GM19455 (cell line): Measurements from ENCODE around the gene IGSF3.

Experiments
- ATAC-seq: cut with Tn5 transposase; IDR thresholded peaks from one replicate; pipeline ENCODE4 v1.9.1; 2021; ENCODE audit not compliant: unreplicated experiment

Gene IGSF3

DNA sequence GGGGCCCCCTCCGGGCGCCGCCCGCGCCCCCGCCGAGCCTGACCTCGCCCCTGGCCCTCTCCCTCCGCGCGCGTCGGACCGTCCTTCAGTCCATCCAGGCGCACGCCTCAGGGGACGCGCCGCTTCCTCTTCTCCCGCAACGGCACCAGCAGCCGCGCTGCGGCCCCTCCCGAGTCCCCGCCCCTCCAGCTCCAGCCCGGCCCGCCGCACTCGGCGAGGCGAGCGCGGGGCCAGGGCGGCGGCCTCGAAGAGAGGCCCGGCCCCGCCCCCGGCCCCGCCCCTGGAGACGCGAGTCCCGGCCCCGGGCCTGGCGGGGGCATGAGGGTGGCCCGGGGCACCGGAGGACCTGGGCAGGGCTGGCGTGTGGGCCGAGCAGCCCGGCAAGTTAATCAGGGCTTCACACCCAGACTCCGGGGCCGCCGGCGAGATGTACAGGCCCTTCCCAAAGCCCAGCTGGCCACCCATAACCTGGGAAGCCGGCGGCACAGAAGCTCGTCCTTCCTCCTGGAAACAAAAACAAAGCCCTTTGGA, at the start of gene IGSF3:
Gene IGSF3 (minus strand): TSS at position 159 of the 531 bp plus-strand sequence. CDS start 1,407 bp downstream, outside the sequence.
- ATAC-seq = no peak

DNA sequence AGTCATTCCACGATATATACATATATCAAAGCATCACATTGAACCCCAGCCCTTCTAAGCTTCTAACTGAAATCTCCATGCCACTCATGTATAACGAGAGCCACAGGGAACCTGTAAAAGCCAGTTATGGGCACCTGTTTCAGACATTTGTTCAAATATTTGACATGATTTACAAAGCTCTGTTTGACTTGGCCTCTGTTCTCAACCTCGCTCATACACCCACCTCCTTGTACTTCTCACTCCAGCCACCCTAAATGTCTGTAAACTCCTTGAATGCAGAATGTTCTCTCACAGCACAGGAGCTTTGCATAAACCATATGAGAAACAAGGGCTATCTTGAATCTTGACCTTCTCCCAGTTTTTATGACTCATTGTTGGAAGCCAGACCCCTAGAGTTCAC, 49.8 kb upstream of the IGSF3 start:
- ATAC-seq = no peak

DNA sequence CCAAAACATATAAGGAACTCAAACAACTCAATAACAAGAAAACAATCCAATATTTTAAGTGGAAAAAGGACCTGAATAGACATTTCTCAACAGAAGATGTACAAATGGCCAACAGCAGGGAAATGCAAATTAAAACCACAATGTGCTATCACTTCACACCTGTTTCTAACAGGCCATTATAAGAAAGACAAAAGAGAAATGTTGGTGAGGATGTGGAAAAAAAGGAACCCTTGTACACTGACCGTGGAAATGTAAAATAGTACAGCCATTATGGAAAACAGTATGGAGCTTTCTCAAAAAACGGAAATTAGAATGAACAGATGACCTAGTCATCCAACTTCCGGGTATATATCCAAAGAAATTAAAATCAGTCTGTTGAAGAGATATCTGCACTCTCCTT, 48.9 kb upstream of the IGSF3 start:
- ATAC-seq = no peak

DNA sequence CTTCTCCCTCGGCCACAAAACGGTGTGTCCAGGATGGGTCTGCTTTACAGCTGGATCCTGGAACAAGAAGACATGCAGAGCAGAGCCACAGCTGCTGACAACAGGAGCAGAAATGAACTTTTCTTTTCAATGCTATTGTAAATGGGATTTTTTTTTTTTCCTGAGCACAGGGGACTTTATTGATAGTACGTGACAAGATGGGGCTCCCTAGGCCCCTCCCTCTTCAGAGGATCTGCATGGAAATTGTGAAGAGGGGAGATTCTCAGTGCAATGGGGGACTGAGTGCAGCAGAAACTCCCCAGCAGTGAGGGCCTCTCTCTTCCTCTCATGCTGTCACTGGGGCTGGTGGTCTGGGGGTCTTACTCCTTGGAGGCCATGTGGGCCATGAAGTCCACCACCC, 45.9 kb upstream of the IGSF3 start:
- ATAC-seq = no peak

DNA sequence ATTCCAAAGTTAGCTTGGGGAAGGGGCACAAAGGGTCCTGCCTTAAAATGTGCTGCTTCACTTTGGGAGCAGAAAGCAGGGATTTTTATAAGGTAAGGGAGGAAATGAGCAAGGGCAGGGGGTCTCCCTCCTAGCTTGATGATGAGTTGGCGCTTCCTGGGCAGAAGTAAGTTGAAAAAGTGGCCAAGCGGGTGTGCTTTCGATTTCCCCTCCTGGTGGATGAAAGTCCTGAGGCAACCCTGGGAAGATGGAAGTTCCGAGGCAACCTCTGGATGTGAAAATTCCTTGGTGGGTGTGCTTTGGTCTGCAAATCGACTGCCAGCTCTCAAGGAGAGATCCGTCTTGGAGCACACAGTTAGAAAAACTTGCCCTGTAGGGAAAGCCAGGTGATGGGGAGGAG, 45.0 kb upstream of the IGSF3 start:
- no peak for ATAC-seq

DNA sequence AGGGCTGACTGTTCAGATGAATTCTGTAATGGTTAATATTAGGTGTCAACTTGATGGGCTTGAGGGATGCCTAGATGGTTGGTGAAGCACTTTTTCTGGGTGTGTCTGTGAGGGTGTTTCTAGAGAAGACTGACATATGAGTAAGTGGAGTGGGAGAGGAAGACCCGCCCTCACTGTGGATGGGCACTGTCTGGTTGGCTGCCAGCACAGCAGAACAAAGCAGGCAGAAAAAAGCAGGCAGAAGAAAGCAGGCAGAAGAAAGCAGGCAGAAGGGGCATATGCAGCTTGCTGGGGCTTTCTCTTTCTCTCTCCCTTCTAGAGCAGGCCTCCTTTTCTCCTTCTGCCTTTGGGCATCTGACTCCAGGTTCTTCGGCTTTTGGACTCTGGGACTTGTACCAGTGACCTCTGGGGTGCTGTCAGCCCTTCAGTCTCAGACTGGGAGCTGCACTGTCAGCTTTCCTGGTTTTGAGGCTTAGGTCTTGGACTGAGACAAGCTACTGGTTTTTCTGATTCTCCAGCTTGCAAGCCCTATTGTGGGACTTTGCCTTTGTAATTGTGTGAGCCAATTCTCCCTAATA, 43.8 kb upstream of the IGSF3 start:
- ATAC-seq = no peak

DNA sequence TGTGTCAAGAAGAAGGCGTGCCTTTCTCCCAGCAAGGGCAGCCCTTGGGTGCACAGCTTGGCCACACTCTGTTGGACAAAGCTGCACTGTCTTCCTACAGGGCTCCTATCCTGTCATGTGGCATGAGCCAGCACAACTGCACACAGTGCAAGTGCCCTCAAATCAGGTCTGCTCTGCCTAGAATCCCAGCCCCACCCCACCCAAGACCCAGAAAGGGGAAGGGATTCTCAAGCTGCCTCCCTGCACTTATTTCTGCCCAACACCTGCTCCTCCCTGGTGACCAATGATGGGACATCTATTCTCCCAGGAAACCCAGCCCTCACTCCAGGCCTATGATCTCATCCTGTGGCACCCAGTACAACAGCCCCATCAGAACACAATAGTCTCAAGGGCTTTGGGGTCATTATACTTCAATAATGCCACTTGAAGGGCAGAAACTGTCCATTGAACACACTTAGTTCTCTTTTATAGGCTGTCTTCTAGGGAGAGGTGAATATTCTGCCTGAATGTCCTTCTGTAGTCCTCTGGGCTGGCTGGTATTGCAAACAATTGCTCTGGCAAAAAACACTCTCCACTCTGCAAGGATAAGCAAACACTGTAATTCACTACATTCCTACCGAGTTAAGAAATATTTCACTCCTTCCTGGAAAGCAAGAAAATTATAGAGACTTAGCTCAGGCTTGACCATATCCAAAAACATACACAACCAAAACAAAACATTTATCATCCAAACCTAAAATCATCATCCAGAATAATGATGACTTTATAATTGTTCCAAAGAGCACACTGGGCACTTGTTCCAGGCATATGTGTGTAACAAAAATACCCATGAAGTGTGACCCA, 43.1 kb upstream of the IGSF3 start:
- no peak for ATAC-seq

GRCh38 chr1:116709666-116710167, 42.2 kb upstream of the IGSF3 start:
- no peak for ATAC-seq

DNA sequence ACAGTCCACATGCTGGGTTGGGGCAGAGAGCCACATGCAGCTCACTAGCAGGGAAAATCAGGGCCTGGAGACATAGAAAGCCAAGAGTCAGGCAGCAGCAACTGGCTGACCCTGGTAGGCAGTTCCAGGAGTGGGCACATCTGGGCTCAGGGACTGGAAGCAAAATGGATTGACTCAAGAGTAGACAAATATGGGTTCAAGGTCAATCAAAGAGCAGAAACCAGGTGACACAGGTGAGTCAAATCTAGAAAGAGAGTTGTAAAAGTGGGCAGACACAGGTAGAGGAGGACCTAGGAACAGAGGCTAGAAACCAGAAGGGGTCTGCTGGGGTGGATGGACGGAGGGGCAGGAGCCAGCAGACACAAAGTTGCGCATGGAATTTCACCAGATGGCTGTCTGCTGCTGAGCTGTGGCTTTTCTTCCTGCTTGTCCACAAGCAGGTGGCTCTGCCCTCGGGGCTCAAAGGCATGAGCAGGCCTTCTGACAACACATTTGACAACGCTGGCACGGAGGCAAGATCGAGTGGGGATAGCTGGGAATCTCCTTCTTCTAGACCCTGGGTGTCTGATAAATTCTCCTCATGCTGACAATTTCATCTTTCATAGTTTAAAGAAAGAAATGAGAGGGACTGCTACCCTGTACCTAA, 40.8 kb upstream of the IGSF3 start:
- ATAC-seq = no peak

DNA sequence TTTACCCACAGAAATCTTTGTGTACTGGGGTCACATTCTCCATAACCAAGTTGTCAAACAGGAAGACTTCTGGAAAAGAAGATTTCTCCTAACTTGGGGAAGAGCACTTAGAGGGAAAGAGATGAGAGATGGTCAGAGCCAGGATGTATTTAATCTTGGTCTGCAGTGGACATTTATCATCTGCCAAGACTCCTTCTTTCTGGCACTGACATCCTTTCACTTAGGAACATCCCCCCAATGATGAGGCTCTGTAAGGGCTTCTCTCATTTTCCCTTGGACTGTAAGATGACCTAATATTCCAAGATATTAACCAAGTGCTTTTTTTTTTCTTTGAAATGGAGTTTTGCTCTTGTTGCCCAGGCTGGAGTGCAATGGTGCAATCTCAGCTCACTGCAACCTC, 39.3 kb upstream of the IGSF3 start:
- ATAC-seq = no peak

DNA sequence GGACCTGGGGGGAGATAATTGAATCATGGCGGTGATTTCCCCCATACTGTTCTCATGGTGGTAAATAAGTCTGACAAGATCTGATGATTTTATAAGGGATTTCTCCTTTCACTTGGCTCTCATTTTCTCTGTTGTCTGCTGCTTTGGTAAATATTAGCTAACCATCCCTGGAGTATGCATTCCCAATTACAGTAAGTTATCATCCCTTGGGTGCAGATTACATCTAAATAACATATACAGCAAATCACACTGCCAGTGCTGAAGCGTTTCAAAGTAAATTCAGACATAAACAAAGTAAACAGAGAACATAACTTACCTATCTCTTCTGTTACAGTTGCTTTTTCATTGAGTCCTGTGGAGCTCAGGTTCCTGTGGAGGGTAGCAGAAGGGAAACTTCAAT, 38.6 kb upstream of the IGSF3 start:
- no peak for ATAC-seq

DNA sequence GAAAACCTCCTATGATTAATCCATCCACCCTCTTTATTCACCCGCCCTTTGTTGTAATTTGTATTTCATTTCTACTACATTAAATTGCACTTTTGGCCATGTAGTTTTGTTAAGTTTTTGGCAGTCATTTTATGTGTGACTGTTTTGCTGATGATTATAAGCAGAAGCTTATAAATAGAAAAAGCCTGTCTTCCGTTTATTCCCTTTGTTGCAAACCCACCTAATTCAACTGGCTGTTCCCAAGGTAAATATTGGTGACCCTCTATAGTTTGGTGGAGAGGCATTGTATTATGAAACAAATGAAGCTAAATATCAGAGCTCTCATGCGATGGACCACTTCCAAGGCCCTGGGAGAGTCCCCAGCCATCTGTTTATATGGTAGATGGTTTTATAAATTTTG, 36.7 kb upstream of the IGSF3 start:
- no peak for ATAC-seq

DNA sequence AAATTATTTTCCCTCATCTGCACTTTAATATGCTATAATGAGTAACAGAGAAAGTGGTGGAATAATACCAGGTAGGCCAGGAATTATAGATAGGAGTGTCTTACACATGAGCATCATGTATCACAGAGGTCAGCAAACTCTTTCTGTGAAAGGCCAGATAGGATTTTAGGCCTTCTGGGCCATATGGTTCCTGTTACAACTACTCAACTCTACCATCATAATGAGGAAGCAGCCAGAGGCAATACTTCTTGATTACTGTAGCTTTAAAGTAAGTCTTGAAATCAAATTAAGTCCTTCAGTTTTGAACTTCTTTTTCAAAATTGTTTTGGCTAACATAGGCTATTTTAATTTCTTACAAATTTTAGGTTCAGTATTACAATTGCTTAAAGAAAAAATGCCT, 32.1 kb upstream of the IGSF3 start:
- no peak for ATAC-seq

GRCh38 chr1:116698244-116698595, 30.7 kb upstream of the IGSF3 start:
- no peak for ATAC-seq

DNA sequence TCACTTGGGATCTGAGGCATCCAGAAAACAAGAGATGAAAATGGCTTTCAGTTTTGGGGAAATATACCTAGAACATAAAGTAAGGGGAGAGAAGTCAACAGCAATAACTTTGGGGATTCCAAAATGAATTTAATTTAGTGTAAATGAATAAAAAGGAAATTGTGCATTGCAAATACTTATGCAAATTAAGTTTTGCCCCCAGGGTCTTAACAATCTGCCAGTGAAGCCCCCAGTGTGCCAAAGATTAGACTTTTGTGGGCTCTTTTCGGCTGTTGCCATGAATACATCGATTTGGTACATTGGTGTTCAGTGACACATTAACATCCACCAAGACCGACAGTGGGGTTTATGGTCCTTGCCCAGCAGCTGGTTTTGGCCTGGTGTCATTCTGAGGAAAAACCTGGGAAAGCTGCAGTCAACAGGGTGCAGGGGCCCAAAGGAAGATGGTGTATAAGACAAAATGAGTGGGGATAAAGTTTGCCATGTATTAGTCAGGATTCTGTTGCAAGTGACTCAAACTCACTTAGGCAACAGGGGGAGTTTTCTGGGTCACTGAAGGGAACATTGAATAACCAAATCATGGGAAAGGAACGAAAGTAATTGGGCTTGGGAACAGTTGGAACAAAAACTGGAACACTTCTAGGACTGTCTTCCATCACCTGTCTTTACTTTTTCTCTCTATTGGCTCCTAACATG, 30.2 kb upstream of the IGSF3 start:
- ATAC-seq = no peak

DNA sequence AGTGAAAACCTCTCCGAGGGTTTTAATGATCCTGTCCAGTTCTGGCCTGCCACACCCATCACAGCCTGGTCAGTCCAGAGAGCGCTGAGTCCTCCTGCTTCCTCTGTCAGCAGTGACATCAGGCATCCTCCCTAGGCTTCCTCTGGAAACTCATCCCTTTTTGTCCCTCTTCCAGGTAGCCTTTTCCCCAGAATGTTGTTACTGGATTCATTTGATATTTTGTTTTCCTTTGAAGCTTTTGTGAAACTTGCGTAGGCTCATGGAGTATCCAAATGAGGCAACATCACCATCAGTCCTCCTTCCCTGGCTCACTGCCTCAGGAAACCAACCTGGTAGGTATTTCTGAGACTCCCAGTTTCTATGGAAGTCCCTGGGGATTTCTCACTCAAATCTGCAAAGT, 27.0 kb upstream of the IGSF3 start:
- ATAC-seq = no peak

DNA sequence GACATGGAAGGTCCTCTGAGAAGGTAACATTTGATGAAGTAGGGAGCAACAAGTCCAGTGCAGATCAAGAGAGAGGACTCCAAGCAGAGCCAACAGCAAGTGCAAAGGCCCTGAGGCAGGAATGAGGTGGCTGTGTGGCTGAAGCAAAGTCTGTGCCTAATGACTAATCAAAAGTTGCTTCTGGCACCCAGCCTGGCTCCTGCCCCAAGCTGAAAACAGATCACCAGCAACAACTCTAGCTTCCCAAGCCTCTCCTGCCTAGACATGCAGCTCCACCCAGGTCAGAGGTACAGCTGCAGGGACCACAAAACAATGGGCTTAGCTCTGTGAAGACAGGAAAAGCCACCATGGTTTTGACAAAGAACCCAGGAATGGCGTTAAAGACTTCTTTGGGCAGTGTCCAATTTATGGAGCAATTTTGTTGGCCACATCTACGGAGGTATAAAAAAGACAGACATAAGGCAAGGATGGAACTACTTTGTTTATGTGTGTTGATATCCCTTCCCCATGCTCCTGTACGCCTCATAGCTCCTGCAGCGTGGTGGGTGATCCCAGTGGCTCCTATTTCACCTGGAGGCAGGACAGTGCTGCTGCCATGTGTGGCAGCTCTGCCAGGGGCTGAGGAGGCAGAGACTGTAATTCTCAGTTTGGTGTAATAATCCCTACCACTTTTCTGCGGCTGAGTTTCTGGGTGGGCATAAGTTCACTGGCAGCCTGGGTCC, 26.4 kb upstream of the IGSF3 start:
- no peak for ATAC-seq

GRCh38 chr1:116692879-116693278, 25.3 kb upstream of the IGSF3 start:
- no peak for ATAC-seq

- ATAC-seq = no peak
Measured at GRCh38 chr1:116690849-116691406, 23.4 kb upstream of the IGSF3 start.

- no peak for ATAC-seq
Measured at GRCh38 chr1:116690396-116690848, 22.9 kb upstream of the IGSF3 start.
